ENCODE data around the gene ATOH8.

Gene ATOH8

DNA sequence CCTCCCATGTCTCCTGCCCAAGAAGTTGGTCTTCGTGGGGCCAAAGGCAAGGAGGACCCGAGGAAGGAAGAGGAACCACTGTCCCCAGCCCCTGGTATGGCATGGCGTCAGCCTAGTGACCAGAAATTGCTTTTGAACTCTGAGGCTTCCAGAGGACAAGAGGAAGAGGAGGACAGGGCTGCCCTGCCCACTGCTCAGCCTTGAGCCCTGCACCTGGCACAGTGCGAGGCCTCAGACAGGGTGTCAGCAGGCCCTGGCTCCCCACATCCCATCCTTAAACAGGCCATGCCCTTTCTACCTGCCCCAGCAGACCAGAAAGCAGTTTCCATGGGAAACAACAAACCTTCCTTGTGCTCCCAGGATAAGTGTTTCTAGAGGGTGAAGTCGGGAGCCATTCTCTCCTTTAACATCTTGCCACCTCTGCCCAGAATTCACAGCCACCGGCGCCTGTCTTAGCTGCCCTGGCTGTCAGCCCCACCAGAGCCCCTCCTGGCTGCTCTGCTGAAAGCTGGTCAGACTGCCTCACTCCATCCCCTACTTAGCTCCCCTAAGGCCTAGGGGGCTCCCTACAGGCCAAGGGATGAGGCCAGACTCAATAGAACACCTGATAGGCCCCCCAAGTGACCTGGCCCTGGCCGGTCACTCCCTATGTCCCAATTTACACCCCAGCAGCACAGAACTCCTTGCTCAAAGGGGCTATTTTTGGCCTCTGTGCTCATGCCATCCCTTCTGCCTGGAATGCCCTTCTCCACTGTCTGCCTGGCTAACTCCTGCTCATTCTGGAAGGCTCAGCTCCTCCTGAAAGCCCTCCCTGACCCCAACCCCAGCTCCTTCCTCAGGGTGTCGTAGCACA is 20.6 kb downstream of the ATOH8 start:
- intact Hi-C loops (cut with DNase I) = no loop called here
- no peak for DNase-seq

GRCh38 chr2:85775406-85776381 is 21.9 kb downstream of the ATOH8 start:
- intact Hi-C loops (cut with DNase I) = no loop called here
- DNase-seq = no peak

GRCh38 chr2:85776672-85777071 is 22.9 kb downstream of the ATOH8 start:
- no peak for DNase-seq
- intact Hi-C loops (cut with DNase I) = no loop called here

DNA sequence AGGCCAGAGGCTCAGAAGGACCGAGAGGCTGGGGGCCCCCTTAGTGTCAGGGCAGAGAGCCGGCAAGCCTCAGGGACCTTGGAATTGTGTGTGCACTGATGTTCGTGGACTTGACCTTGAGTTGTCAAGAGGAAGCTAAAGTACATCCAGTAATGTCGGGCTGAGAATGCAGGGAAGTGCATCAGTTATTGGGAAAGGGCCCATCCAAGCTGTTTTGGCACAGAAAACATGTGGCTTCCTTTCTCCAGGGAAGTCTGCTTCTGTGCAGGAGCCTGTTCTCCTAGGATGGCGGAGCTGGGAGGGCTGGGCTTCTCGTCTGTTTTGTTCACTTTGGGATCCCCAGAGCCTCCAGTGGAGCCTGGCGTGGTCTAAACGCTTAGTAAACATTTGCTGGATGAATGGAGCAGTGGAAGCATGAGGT is 23.7 kb downstream of the ATOH8 start:
- no peak for DNase-seq
- intact Hi-C loops (cut with DNase I) = no loop called here

DNA sequence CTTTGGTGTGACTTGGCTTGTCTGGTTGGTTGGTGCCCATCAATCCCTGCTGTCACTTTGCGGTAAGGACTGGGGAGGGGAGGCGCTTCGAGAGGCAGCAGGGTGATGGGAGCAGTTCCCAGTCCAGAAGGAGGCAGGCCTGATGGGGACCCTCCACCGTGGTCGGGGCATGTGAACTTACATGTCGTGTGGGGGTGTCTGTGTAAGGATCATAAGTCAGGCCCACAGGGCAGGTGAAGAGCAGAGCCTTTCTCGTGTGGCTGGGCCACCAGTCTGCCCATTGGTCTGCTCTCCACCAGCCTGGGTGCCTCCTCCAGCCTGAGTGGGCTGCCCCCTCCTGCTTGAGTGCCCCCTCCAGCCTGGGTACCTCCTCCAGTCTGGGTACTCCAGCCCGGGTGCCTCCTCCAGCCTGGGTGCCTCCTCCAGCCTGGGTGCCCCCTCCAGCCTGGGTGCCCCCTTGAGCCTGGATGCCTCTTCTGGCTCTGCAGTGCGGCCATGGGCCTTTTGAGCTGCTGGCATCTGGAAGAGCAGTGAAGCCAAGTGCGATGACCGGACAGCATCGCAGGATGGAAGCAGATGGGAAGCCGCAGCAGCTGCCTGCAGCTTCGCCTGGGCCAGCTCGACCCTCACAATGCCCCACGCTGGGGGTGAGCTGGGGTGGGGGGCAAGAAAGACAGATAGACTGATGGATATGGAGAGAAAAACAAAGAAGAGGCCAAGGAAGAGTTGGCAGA is 25.0 kb downstream of the ATOH8 start:
- peak in 10 of 42 donors; percentile 25 to 70 (median 48) for DNase-seq
- intact Hi-C loops (cut with DNase I) = no loop called here

- no peak for DNase-seq
- intact Hi-C loops (cut with DNase I) = no loop called here
These were observed 26.0 kb downstream of the ATOH8 start for GRCh38 chr2:85779641-85780315.

DNA sequence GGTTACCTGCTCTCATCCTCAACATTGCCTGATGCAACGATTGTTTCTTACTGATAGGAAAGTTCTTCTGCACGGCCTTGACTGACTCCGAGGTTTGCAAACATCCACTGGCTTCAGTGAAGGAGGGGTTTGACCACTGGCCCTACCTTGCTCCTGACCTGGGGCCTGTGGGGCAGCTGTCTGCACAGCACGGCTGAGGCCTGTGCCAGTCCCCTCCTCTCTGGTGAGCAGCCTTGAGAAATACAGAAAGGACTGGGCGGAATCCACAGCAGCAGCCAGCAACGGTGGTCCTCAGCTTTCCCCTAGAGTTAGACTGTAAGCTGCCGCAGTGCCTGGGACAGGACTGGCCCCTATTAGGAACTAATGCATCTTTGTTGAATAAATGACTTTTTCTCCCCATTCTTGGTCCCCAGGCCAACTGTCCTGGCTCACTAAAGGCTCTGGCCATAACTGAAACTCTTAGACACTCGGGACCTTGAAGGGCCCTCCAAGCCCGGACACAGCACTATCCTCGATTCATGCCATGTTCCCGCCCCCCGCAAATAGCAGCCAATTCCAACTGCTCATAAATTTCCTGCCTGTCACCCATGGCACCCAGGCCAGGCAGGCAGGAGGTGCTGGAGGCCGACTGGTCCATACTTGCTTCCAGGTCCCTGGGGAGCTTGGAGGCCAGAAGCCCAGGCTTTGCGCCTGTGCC is 26.7 kb downstream of the ATOH8 start:
- DNase-seq = peak in 1 of 42 donors; percentile 1
- intact Hi-C loops (cut with DNase I) = no loop called here

GRCh38 chr2:85781013-85781332 is 27.2 kb downstream of the ATOH8 start:
- intact Hi-C loops (cut with DNase I) = no loop called here
- DNase-seq = no peak

DNA sequence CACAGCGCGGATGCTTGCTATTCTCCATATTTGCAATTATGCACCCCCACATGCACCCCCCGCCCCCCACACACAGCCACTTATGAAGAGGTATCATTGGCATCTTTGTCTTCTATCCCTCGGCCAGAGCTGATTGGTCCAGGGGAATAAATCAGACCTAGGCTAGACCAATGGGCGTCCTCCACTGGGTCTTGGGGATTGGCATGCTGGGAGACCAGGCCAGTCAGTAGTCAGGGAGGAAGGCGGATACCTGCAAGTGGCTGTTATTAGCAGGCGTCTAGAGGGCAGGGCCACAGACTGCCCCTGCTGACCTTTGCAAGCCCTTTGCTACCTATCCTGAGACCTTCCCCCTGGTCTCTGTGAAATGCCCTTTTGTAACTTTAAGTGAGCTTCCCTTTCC is 30.0 kb downstream of the ATOH8 start:
- DNase-seq = peak in 1 of 42 donors; percentile 5
- intact Hi-C loops (cut with DNase I) = no loop called here

DNA sequence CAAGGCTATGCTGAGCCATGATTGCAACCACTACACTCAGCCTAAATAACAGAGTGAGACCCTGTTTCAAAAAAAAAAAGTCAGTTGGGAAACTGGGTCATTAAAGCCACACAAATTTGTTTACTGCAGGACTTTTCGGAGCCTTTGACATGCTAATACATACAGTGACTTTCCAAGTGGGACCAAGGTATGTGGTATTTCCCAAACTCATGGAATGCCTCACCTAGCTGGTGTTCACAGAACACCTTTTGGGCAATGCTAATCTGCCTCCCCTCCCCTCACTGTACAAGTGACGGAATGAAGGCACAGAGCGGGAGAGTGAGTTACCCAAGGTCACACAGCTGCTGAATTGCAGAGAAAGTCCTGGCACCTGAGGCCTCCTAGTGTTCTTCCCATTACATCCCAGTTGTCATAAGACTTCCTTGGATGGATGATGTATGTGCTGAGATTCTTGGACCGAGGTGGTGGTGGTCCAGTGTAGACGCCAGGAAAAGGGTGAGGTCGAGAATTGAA is 30.7 kb downstream of the ATOH8 start:
- no peak for DNase-seq
- intact Hi-C loops (cut with DNase I) = no loop called here

DNA sequence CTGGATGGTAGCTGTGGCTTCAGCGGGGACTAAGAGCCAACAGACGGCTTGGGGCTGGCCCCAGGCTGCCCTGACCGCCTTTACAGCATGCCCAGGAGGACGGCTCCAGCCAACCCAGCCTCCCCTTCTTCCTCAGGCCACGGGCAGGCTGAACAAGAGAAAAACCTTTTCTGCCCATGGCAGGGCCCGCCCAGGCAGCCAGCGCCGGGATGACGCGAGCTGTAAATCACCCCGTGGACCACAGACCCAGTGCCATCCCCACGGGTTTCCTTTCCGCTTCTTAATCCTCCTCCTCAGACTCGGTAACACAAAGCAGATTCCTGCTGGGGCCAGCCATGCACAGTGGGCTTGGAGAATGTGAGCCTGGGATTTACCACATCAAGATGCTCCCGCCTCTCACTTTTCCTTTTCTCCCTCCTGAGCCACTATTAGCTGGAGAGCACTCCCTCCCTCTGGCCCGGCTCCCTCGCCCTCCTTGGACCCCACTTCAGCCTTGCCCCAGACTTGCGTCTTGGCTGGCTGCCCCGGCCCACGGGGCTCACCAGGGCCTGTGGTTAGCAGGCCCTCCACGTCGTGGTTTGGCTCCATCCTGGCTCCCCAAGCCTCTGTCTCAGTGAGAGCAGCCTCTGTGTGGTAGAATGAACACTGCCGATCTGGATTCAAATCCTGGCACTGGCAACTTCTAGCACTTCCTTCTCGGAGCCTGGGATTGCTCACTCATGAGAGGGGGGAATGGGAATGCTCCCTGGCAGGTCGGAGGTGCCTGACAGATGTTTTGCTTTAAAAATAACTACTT is 31.4 kb downstream of the ATOH8 start:
- intact Hi-C loops (cut with DNase I) = no loop called here
- peak in 35 of 42 donors; percentile 31 to 83 (median 60) for DNase-seq

- intact Hi-C loops (cut with DNase I) = no loop called here
- no peak for DNase-seq
These were observed 32.1 kb downstream of the ATOH8 start for GRCh38 chr2:85785871-85786270.

GRCh38 chr2:85786444-85786843 is 32.7 kb downstream of the ATOH8 start:
- intact Hi-C loops (cut with DNase I) = no loop called here

DNA sequence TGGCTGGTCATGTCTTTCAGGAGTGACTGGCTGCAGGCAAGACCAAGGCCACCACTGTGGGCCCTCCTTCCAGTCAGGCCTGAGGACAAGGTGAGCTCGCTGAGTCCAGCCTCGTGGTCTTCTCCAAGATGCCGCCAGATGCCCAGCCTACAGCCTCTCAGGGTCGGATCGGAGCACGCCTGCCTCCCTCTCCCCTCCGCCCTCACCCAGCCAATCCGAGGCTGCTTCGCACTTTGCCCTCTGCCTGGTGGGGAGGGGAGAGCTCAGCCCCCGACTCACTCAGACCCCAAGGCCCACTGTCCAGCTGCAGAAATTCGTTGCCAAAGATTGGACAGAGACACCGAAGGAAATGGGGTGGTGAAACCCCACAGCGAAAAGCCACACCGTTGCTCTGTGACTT is 33.1 kb downstream of the ATOH8 start:
- no peak for DNase-seq
- intact Hi-C loops (cut with DNase I) = no loop called here

More at GRCh38 chr2:85786444-85786843, 32.7 kb downstream of the ATOH8 start:
- DNase-seq = no peak

DNA sequence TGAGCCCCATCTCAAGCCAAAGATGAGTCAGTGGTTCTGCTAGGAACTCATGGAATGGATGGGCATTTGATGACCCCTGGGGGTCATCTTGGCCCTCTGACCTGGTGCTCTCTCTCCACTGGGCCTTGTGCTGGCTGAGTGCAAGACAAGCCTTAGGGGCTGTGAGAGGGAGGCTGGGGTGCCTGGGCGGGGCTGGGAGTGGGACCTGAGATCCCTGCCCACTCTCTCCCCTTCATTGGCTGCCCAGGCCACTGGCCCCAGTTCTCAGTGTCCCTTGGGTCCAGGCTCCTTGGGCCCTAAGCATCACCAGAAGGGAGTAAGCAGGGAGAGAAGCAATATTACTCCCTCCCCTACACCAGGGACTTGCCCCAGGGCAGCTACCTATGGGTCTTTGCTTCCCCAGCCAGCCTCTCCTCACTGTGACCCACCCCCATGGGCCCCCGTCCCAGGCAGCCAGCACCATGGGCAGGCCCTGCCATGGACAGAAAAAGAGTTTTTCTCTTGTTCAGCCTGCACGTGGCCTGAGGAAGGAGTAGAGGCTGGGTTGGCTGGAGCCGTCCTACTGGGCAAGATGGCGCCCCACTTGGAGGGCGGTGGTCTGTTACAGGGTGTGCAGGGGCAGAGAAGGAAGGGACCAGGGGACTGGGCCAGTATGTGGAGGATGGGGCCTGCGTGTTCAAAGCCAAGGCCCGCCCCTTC is 33.6 kb downstream of the ATOH8 start:
- DNase-seq = peak in 1 of 42 donors; percentile 14
- intact Hi-C loops (cut with DNase I) = no loop called here

DNA sequence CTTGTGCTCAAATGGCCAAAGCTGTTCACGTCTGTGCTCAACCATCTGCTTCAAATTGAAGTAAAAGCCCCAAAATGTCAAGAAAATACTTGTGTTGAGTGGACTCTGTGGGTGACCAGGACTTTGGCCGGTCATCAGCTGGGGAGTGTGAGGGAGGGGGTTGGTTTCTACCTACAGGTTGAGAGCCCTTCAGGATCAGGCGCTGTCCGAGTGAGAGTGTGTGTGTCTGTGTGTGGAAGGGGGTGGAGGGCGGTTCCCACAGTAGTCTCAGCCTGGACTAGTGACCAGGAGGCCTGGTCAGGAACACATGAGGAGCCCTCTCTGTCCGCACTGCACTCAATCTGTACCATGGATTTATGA is 34.2 kb downstream of the ATOH8 start:
- DNase-seq = peak in 1 of 42 donors; percentile 2
- intact Hi-C loops (cut with DNase I) = no loop called here

- DNase-seq = peak in 1 of 42 donors; percentile 14
- intact Hi-C loops (cut with DNase I) = no loop called here
These were observed 34.8 kb downstream of the ATOH8 start for GRCh38 chr2:85788603-85789002.

Data from head of caudate nucleus (tissue), 42 donors.